Ishikawa (cell line): ENCODE measurements around the gene MYL5.

Source experiments
- CEBPB ChIP-seq: IDR thresholded peaks from 2 replicates; pipeline ENCODE4 v1.6.1; 2012
- EP300 ChIP-seq: IDR thresholded peaks from 2 replicates; pipeline ENCODE4 v1.6.1; 2012; ENCODE audit warnings: borderline replicate concordance
- FOXM1 ChIP-seq: IDR thresholded peaks from 2 replicates; pipeline ENCODE4 v1.6.1; 2012; ENCODE audit warnings: low read depth, borderline replicate concordance
- NFIC ChIP-seq: IDR thresholded peaks from 2 replicates; pipeline ENCODE4 v1.6.1; 2012
- RAD21 ChIP-seq: IDR thresholded peaks from 2 replicates; pipeline ENCODE4 v1.6.1; 2012; ENCODE audit warnings: low read depth
- TAF1 ChIP-seq: IDR thresholded peaks from 2 replicates; pipeline ENCODE4 v1.6.1; 2012; ENCODE audit warnings: low read depth, mild to moderate bottlenecking
- TEAD4 ChIP-seq: IDR thresholded peaks from 2 replicates; pipeline ENCODE4 v1.6.1; 2012
- YY1 ChIP-seq: IDR thresholded peaks from 2 replicates; pipeline ENCODE4 v1.6.1; 2012; ENCODE audit warnings: low read depth
- ZBTB7A ChIP-seq: IDR thresholded peaks from 2 replicates; pipeline ENCODE4 v1.6.1; 2012; ENCODE audit warnings: low read depth
- TF ChIP-seq, protein P1 (sequence below): IDR thresholded peaks from 2 replicates; pipeline ENCODE4 v1.6.1; 2012

GRCh38 chr4:632926-633325 lies 41.4 kb upstream of the MYL5 start:
- no peak for TF ChIP-seq YY1
- TF ChIP-seq, protein P1, sequence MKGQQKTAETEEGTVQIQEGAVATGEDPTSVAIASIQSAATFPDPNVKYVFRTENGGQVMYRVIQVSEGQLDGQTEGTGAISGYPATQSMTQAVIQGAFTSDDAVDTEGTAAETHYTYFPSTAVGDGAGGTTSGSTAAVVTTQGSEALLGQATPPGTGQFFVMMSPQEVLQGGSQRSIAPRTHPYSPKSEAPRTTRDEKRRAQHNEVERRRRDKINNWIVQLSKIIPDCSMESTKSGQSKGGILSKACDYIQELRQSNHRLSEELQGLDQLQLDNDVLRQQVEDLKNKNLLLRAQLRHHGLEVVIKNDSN = no peak
- no peak for TF ChIP-seq FOXM1
- TF ChIP-seq TAF1 = no peak
- TF ChIP-seq CEBPB = no peak
- TF ChIP-seq NFIC = no peak
- no peak for TF ChIP-seq ZBTB7A
- TF ChIP-seq TEAD4 = no peak
- no peak for TF ChIP-seq EP300
- TF ChIP-seq RAD21 = no peak
